Measurements from ENCODE around the gene ZBTB17.

The ZBTB17 gene

DNA sequence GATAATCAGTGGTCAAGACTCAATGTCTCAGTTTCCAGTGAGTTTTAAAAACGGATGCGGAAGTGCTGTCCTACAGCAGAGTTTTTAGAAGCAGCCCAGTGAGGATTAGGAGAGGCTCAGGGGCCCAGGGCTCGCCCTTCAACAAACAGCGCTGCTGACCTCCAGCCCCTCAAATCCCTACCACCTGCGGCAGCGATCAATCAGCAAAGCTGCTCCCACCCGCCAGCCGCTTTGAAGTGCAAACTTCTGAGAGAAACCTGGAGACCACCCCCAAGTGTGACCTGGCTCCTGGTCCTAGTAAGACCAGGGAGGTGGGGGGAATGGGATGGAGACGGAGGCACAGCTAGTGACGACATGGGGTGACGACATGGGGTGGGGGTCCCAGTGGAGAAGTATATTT is 14.4 kb downstream of the ZBTB17 start:
- DNase-seq (ENCODE audit: low read depth in 3 of 3, low spot score in 1 of 3), result no peak

DNA sequence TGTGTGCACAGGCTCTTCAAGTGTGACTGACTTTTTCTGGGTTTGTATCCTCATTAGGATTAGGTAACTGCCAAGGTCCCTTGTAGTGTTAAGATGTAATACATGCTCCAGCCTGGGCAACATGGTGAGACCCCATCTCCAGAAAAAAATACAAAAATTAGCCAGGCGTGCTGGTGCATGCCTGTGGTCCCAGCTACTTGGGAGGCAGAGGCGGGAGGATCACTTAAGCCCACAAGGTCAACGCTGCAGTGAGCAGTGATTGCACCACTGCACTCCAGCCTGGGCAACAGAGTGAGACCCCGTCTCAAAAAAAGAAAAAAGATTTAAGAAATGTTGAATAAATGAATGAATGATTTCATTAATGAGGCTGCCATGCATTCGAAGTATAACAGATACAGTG is 15.1 kb downstream of the ZBTB17 start:
- DNase-seq (ENCODE audit: low read depth in 3 of 3, low spot score in 1 of 3), result no peak

- no peak for DNase-seq (ENCODE audit: low read depth in 3 of 3, low spot score in 1 of 3)
Observed at GRCh38 chr1:15959827-15960446, 16.0 kb downstream of the ZBTB17 start.

DNA sequence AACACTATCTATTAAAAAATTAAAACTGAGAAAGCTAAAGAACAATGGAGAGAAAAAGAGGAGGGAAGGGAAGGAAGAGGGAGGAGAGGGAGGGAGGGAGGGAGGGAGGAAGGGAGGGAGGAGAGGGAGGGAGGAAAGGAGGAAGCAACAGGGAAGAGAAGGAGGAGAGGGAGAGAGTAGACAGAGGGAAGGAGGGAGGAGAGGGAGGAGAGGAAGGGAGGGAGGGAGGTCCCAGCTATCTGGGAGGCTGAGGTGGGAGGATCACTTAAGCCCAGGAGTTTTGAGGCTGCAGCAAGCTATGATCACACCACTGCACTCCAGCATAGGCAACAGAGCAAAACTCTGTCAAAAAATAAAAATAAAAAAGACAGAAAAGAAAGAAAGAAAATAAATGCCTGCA is 16.5 kb downstream of the ZBTB17 start:
- no peak for DNase-seq (ENCODE audit: low read depth in 3 of 3, low spot score in 1 of 3)

- no peak for DNase-seq (ENCODE audit: low read depth in 3 of 3, low spot score in 1 of 3)
Observed at GRCh38 chr1:15958793-15959192, 17.1 kb downstream of the ZBTB17 start.

- DNase-seq (ENCODE audit: low read depth in 3 of 3, low spot score in 1 of 3), result no peak
Observed at GRCh38 chr1:15958111-15958510, 17.8 kb downstream of the ZBTB17 start.

GRCh38 chr1:15957221-15958095 is 18.4 kb downstream of the ZBTB17 start:
- DNase-seq (ENCODE audit: low read depth in 3 of 3, low spot score in 1 of 3), result no peak

- no peak for DNase-seq (ENCODE audit: low read depth in 3 of 3, low spot score in 1 of 3)
Observed at GRCh38 chr1:15956150-15956549, 19.8 kb downstream of the ZBTB17 start.

GRCh38 chr1:15955552-15955951 is 20.3 kb downstream of the ZBTB17 start:
- no peak for DNase-seq (ENCODE audit: low read depth in 3 of 3, low spot score in 1 of 3)

DNA sequence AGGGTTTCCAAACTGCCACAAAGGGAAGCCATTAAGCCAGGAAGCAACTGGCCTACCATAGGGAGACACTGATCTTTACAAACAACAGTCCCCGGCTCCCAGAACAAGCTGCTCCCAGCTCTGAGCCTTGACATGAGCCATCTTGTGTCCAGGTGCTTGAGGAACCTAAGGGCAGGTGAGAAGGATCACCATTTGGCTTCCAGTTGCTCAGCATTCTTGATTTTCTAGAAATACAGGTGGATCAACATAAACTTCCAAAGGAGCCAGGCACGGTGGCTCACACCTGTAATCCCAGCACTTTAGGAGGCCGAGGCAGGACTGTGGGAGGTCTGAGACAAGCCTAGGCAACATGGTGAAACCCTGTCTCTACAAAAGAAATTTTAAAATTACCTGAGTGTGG is 21.6 kb downstream of the ZBTB17 start:
- no peak for DNase-seq (ENCODE audit: low read depth in 3 of 3, low spot score in 1 of 3)

DNA sequence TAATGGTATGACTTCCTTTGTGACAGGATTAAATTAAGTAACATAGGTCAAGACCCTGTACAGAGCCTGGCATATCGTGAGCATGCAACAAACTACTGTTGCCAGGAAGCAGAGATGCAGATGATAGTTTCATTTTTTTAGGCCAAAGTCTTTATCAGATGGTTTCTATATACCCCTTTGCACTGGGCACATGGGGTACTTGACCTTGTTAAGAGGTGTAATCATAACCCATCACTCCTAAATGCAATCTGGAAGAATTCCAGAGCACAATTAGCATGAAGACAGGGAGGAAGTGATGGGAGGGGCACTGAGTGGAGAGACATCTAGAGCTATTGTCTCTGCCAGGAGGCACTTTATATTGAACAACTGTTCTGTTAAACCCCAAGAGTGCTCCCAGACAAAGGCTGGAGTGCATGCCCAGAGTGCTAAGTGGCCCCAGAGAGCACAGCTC is 22.1 kb downstream of the ZBTB17 start:
- DNase-seq (ENCODE audit: low read depth in 3 of 3, low spot score in 1 of 3), result no peak

- no peak for DNase-seq (ENCODE audit: low read depth in 3 of 3, low spot score in 1 of 3)
Observed at GRCh38 chr1:15953294-15953771, 22.6 kb downstream of the ZBTB17 start.

DNA sequence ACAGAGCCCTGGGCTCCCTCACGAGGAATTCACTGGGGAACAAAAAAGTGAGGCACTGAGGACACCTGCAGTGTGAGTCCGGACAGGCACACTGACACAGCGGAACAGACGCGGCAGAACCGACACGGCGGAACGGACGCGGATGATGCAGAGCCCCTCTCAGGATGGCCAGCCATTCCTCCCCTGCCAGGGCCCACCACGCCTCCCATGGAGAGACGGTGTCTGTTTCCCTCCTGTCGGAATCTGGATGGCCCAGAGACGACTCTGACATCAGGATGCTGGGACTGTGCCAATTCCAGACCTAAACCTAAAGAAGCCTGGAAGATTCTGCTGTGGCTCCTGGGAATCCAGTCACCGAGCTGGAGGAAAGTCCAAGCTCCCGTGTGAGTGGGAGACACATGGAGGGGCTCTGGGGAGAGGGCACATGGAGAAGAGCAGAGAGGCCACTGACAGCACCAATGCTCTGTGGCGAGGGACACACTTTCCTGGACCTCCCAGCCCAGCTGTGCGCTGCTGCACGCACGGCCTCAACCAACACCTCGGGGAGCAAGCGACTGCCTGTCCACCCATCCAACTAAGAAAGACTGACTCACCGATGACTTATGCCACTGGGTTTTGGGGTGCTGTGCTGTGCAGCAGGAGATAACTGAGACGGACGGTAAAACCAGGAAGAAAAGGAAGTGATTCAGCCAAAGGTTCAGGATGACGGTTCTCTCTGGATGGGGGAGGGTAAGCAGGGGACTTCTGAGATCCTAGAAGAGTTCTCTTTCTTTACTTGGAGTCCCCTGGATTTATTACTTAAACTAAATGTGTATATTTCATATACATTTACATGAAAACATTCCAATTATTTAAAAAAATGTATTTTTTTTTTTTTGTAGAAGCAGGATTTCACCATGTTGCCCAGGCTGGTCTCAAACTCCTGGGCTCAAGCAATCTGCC is 23.3 kb downstream of the ZBTB17 start:
- no peak for DNase-seq (ENCODE audit: low read depth in 3 of 3, low spot score in 1 of 3)

- DNase-seq (ENCODE audit: low read depth in 3 of 3, low spot score in 1 of 3), result peak in 1 of 3 donors; percentile 32
Observed at GRCh38 chr1:15951341-15952153, 24.4 kb downstream of the ZBTB17 start.

DNA sequence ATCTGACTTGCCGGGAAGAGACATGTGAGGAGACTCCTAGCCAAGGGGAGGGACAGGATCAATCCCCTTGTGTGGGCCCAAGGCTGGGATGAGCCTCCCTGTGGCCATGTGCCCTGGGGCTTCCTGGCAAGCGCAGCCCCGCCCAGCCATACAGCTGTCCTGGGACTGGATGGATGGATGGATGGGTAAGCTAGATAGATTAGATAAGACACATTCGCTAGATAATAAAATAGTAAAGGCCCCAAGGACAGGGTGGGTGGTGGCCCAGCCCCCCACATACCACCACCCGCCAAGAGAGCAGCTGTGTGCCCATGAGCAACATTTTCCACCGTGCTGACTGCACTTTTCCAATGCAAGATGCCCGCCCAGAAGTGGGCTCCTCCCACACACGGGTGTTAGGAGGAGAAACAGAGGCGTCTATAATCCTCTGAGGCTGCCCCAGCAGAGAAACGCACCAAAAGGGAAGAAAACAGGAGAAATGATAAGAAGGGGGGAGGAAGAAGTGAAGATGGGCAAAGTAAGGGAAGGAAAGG is 25.1 kb downstream of the ZBTB17 start:
- DNase-seq (ENCODE audit: low read depth in 3 of 3, low spot score in 1 of 3), result peak; percentile 50 to 64 (median 55)

DNA sequence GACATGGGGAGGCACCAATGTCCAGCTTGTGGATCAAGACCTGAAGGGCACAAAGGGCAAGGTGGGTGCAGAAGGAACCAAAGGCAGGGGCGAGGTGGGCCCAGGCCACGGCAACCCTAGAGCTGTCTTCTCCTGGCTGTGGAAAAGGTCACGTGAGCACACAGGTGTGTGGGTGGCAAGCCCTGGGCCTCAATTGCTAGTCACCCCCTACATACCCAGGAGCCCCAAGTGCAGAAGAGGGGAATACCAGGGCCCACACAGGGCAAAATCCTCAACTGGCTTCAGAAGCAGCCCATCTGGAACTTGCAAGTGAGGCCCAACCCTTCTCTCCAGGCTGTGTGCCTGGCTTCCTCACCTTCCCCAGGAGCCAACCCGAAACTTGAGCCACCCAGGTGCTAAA is 25.6 kb downstream of the ZBTB17 start:
- DNase-seq (ENCODE audit: low read depth in 3 of 3, low spot score in 1 of 3), result peak in 1 of 3 donors; percentile 49

GRCh38 chr1:15949453-15950245 is 26.3 kb downstream of the ZBTB17 start:
- DNase-seq (ENCODE audit: low read depth in 3 of 3, low spot score in 1 of 3), result peak; percentile 64 to 80 (median 69)

DNA sequence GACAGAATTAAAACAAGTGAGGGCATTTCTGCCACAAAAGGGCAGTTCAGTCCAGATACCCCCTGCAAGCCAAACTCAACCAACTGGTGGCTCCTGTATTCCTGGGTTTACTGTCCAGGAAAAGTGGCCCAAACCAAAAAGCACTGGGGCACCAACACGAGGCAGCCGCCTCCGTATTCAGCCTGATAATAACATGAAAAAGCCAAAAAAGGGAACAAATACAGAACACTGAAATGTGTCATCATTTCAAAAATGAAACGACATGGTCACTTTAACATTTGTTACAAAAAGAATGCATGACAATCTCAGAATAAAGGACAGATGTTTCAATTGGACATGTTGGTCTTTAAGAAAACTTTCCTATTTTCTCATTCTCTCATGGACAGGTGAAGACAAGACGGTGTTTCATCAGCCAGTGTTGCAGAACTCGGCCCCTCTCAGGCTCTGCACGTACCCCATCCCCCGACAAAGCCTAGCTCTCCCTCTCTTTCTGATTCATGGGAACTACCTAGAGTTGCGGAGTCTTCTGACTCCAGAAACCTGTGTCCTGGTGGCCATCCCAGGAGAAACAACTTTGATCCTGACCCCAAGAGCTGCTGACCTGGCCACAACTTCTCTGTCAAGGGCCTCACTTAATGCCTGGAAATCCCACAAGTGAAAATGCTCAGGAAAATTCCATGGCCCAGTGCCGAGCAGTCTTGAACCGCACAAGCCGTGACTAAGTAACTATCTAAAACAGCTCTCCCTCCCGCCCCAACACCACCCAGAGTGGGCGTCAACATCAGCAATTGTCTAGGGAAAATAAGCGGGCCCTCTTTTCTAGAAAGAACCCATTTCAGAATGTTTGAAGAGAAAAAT is 27.1 kb downstream of the ZBTB17 start:
- no peak for DNase-seq (ENCODE audit: low read depth in 3 of 3, low spot score in 1 of 3)
